Adrenal gland (tissue), 12 donors: ENCODE measurements around the gene CYP26B1. TPM values are rescaled to one million over a fixed set of nuclear protein-coding genes. Genes with fewer than 3 reads are reported as not detected.

Experiments
- DNase-seq, 7 donors: peaks; one replicate each; pipeline ENCODE4 v3.0.0-alpha.2; 2019 to 2020
- H3K27ac ChIP-seq, 5 donors: fragments of 200-600 bp; sonication (generic) in 4 of 5; 1 replicate in 3 of 5; 2 replicates in 2 of 5; pipeline versions ENCODE4 v1.5.1 to v1.8.0; 2016 to 2020; ENCODE audit warnings: mild to moderate bottlenecking in 1 of 5
- H3K27me3 ChIP-seq: fragments of 200-600 bp; 2 replicates; pipeline ENCODE4 v1.8.0; 2021
- H3K36me3 ChIP-seq, 2 donors: fragments of 200-600 bp; replicated peaks in 1 of 2; 1 replicate in 1 of 2; 2 replicates in 1 of 2; pipeline versions ENCODE4 v1.5.1 to v1.8.0; 2018 to 2022
- H3K4me1 ChIP-seq, 2 donors: fragments of 200-600 bp; replicated peaks in 1 of 2; 1 replicate in 1 of 2; 2 replicates in 1 of 2; pipeline versions ENCODE4 v1.5.1 to v1.8.0; 2018 to 2021
- H3K4me3 ChIP-seq, 4 donors: fragments of 200-600 bp; sonication (generic) in 3 of 4; one replicate each; pipeline ENCODE4 v1.5.1; 2016 to 2018
- H3K9me3 ChIP-seq, 3 donors: fragments of 200-600 bp; sonication (generic) in 1 of 3; replicated peaks in 1 of 3; 1 replicate in 2 of 3; 2 replicates in 1 of 3; pipeline versions ENCODE4 v1.5.1 to v1.8.0; 2016 to 2021
- POLR2A ChIP-seq, 2 donors: fragments of 450-650 bp; IDR thresholded peaks; one replicate each; pipeline ENCODE4 v1.6.1; 2017; ENCODE audit warnings: antibody characterized with exemption in 2 of 2, mild to moderate bottlenecking in 2 of 2, moderate library complexity in 1 of 2
- WGBS, 4 donors: extraction: QIAGEN DNeasy Blood & Tissue Kit in 2 of 4; methylation state at CpG; one replicate each; pipeline versions ENCODE4 v1.1.5 to v1.1.7; 2013 to 2017; 5-methylcytosine and 5-hydroxymethylcytosine counted together
- intact Hi-C, 2 donors: fragments of 100-400 bp; cut with DNase I; formaldehyde crosslinking; loops; one replicate each; pipeline versions ENCODE4 v1.14.1 to v1.15.0; 2022 to 2023
- polyA plus RNA-seq, 3 donors: library from polyadenylated mRNA; stranded (reverse); fragments of 200-250 nt in 2 of 3; fragments of 350-450 nt in 1 of 3; fragmentation: Illumina TruSeq in 1 of 3; extraction: RNeasy Lipid Tissue Mini Kit (QIAGEN cat#74804) in 1 of 3; gene quantifications; one replicate each; pipeline ENCODE4 v1.2.3, GENCODE V29; 2013 to 2014
- total RNA-seq, 9 donors: library from RNA; depleted of rRNA in 4 of 9; stranded (reverse); fragments of >200 nt in 4 of 9; fragments of 120-200 nt in 1 of 9; fragmentation: NEBNext Ultra II Directional in 1 of 9; extraction: Animal tissue kit (Norgen Biotek cat#: 25700) in 1 of 9; gene quantifications; one replicate each; pipeline versions ENCODE4 v1.1.0 to v1.2.4, GENCODE V29; 2013 to 2023
- TF ChIP-seq, protein P1 (sequence below), 6 experiments: fragments of 450-650 bp in 4 of 6; fragments of 200-600 bp in 2 of 6; sonication (generic) in 1 of 6; IDR thresholded peaks; 1 replicate in 5 of 6; 2 replicates in 1 of 6; pipeline versions ENCODE4 v1.5.1 to v1.8.0; 2016 to 2021; ENCODE audit warnings: antibody characterized with exemption in 6 of 6, mild to moderate bottlenecking in 2 of 6, moderate library complexity in 1 of 6
- donor health status: healthy with polysubstance abuse.
- donor health status: Bipolar disorder and iron deficiency.
- donor health status: DM: yes; HTN: yes; CAD: no.
- donor health status: DM: no; HTN: no; CAD: no.
- donor health status: DM: no; HTN: no; CAD: no.
- donor health status: DM: yes; HTN: yes; CAD: no.

The CYP26B1 gene
- total and polyA plus RNA-seq, 12 donors, result 0.53 to 30.3 (median 10.7) TPM

DNA sequence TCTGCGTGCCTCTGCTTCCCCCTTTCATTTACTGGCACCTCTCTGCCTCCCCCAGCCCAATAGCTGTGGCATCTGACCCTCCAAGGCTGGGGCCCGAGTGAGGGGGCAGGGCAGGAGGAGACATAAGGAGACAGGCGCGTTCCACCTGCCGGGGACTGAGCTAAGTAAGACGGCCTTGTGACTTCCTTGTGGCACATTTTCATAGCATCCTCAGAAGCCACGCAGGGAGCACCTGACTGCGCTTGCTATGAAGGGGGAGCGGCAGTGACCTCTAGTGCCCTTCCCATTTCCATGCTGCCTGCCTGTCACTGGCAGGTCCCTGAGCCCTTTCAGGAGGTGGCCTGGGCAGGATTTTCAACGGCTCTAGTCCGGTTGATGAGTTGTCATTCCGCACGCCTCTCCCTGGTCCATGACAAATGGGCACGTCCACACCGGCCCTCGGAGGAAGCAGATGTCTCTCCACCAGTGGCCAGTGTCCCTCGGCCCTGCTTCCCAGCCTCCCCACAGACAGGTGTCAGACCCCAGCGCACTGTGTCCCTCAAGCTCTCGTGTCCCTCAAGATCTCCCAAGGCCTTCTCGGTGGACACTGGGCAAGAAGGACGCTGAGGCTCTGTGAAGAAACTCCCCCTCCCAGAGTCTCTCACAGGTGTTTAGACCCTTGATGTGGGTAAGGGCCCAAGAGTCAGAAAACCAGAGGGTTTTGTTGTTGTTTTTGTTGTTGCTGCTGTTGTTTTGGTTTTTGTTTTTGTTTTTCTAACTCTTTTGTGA is 42.7 kb downstream of the CYP26B1 start:
- no peak overlapping the region for H3K4me3 ChIP-seq
- peaks cover 0 to 4% (median 0%) of the 10 kb centered on the region in 3 donors for H3K9me3 ChIP-seq
- H3K36me3 ChIP-seq, result no peaks in the 10 kb centered on the region
- no peak for DNase-seq
- no peaks in the 10 kb centered on the region for H3K4me1 ChIP-seq
- H3K27ac ChIP-seq, result no peak overlapping the region
- H3K27me3 ChIP-seq, result peaks cover 3% of the 10 kb centered on the region
- WGBS, 4 donors, result 76 to 87% (median 76%) methylated on average over 11 to 21 of the region's 21 CpGs
- TF ChIP-seq POLR2A (IDR thresholded peaks at IDR 0.05), result no peak
- TF ChIP-seq, protein P1, sequence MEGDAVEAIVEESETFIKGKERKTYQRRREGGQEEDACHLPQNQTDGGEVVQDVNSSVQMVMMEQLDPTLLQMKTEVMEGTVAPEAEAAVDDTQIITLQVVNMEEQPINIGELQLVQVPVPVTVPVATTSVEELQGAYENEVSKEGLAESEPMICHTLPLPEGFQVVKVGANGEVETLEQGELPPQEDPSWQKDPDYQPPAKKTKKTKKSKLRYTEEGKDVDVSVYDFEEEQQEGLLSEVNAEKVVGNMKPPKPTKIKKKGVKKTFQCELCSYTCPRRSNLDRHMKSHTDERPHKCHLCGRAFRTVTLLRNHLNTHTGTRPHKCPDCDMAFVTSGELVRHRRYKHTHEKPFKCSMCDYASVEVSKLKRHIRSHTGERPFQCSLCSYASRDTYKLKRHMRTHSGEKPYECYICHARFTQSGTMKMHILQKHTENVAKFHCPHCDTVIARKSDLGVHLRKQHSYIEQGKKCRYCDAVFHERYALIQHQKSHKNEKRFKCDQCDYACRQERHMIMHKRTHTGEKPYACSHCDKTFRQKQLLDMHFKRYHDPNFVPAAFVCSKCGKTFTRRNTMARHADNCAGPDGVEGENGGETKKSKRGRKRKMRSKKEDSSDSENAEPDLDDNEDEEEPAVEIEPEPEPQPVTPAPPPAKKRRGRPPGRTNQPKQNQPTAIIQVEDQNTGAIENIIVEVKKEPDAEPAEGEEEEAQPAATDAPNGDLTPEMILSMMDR (IDR thresholded peaks at IDR 0.05), result no peak
- intact Hi-C loops, result no loop called here

DNA sequence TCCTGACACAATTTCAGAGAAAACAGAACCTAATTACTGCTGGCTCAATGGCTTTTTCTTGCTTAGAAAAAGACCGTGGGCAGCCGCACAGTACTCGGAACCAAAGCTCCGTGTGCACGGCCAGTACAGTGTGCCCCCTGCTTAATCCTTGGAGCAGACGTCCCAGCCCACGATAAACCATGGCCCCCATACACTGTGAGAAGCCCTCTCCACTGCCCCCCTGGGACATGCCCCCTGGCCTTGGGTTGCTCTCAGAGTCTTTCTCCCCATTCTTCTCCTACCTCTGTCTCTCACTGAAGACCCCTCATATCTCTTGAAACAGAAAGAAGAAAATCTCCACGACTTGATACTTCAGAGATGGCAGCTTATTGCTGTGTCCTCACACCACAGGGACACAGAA is 44.0 kb downstream of the CYP26B1 start:
- Histone ChIP-seq H3K4me3 (no peak overlapping the region), H3K36me3 (no peaks in the 10 kb centered on the region), H3K27ac (no peak overlapping the region), H3K4me1 (no peaks in the 10 kb centered on the region), H3K27me3 (peaks cover 8% of the 10 kb centered on the region), H3K9me3 (peaks cover 0 to 4% (median 0%) of the 10 kb centered on the region in 3 donors)
- intact Hi-C loops, result no loop called here
- no peak for DNase-seq
- no peak for TF ChIP-seq POLR2A (IDR thresholded peaks at IDR 0.05)
- TF ChIP-seq, protein P1 (IDR thresholded peaks at IDR 0.05), result no peak
- 80 to 91% (median 82%) methylated on average over 8 of the region's 8 CpGs for WGBS, 4 donors

DNA sequence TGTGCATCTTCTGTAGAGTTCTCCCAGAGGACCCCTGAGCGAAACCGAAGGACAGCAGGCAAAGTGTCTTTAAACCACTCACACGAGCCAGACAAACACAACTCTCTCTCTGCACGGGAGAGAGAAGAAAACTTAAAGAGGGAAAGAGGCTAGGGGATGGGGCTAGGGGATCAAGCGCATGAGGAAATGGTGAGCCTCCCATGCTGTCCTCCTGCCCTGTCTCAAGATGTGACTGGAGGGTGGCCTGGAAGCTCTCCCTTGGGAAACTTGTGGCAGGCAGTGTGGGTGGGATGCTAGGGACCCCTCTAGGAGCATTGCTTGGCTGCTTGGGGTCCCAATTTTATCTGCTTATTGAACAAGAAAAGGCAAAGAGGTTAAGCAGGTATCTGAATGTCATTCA is 44.5 kb downstream of the CYP26B1 start:
- no peak overlapping the region for H3K27ac ChIP-seq
- H3K9me3 ChIP-seq, result peaks cover 0 to 4% (median 0%) of the 10 kb centered on the region in 3 donors
- H3K4me1 ChIP-seq, result no peaks in the 10 kb centered on the region
- H3K4me3 ChIP-seq, result no peak overlapping the region
- intact Hi-C loops, result no loop called here
- H3K27me3 ChIP-seq, result peaks cover 8% of the 10 kb centered on the region
- DNase-seq, result no peak
- WGBS, 4 donors, result 52 to 72% (median 57%) methylated on average over 5 of the region's 5 CpGs
- TF ChIP-seq, protein P1 (IDR thresholded peaks at IDR 0.05), result no peak
- TF ChIP-seq POLR2A (IDR thresholded peaks at IDR 0.05), result no peak
- no peaks in the 10 kb centered on the region for H3K36me3 ChIP-seq

DNA sequence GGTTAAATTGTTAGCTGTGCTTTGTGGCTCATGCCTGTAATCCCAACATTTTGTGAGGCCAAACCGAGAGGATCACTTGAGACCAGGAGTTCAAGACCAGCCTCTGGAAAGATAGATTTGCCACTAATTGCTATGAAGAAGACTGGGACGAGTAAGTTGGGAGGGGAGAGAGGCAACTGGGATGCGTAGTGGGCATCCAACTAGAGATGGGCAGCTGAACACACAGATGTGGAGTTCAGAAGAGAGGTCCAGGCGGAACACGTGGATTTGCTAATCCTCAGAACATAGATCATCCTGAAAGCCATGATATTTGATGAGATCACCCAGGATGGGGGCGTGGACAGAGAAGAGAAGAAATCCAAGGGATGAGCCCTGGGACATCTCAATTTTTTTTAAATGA is 48.7 kb downstream of the CYP26B1 start:
- WGBS, 4 donors, result 67 to 77% (median 72%) methylated on average over 6 of the region's 6 CpGs
- H3K27me3 ChIP-seq, result peaks cover 8% of the 10 kb centered on the region
- no peak for DNase-seq
- intact Hi-C loops, result no loop called here
- no peak overlapping the region for H3K27ac ChIP-seq
- H3K36me3 ChIP-seq, result no peaks in the 10 kb centered on the region
- peaks cover 0 to 4% (median 0%) of the 10 kb centered on the region in 3 donors for H3K9me3 ChIP-seq
- no peak overlapping the region for H3K4me3 ChIP-seq
- TF ChIP-seq, protein P1 (IDR thresholded peaks at IDR 0.05), result no peak
- no peak for TF ChIP-seq POLR2A (IDR thresholded peaks at IDR 0.05)
- no peaks in the 10 kb centered on the region for H3K4me1 ChIP-seq
